Fibroblast of lung (primary cell): ENCODE data around the gene FRMD7. TPM values are rescaled to one million over a fixed set of nuclear protein-coding genes. Genes with fewer than 3 reads are reported as not detected.
A peak's percentile ranks its signal among the peaks of the same experiment; 100 is the strongest.

Source experiments
- DNase-seq, 2 donors: peaks; one replicate each; pipeline versions ENCODE4 v3.0.0 to v3.0.0-alpha.2; 2010; ENCODE audit warnings: low read depth in 2 of 2
- H2AFZ ChIP-seq: 2 replicates; pipeline ENCODE4 v1.5.1; 2012; ENCODE audit warnings: low read length, control low read depth, inconsistent platforms
- H3K27ac ChIP-seq: 2 replicates; pipeline ENCODE4 v1.5.1; 2011; ENCODE audit warnings: low read length, control low read depth; ENCODE audit not compliant: insufficient read depth
- H3K27me3 ChIP-seq: 2 replicates; pipeline ENCODE4 v1.5.1; 2011; ENCODE audit warnings: mild to moderate bottlenecking, low read length; ENCODE audit not compliant: control insufficient read depth, insufficient read depth
- H3K36me3 ChIP-seq: 2 replicates; pipeline ENCODE4 v1.5.1; 2011; ENCODE audit warnings: low read length; ENCODE audit not compliant: control insufficient read depth, insufficient read depth
- H3K4me1 ChIP-seq: 2 replicates; pipeline ENCODE4 v1.5.1; 2011; ENCODE audit warnings: low read length; ENCODE audit not compliant: control insufficient read depth, insufficient read depth; ENCODE audit errors: extremely low read depth
- H3K4me2 ChIP-seq: 2 replicates; pipeline ENCODE4 v1.5.1; 2011; ENCODE audit warnings: low read length, control low read depth; ENCODE audit not compliant: insufficient read depth; ENCODE audit errors: extremely low read depth
- H3K4me3 ChIP-seq, 4 experiments: fragments of 200-600 bp in 1 of 4; sonication (generic) in 1 of 4; replicated peaks in 1 of 4; 2 replicates each; pipeline ENCODE4 v1.5.1; 2011 to 2016; ENCODE audit warnings: low read length in 4 of 4, low read depth in 3 of 4, mild to moderate bottlenecking in 3 of 4, control low read depth in 2 of 4, inconsistent platforms in 1 of 4, mixed read lengths in 1 of 4; ENCODE audit not compliant: insufficient read depth in 1 of 4; ENCODE audit errors: control extremely low read depth in 1 of 4
- H3K79me2 ChIP-seq: 2 replicates; pipeline ENCODE4 v1.5.1; 2012; ENCODE audit warnings: mild to moderate bottlenecking, low read length, inconsistent platforms; ENCODE audit not compliant: control insufficient read depth, insufficient read depth
- H3K9ac ChIP-seq: 2 replicates; pipeline ENCODE4 v1.5.1; 2011; ENCODE audit warnings: mild to moderate bottlenecking, low read length, control low read depth; ENCODE audit not compliant: insufficient read depth
- H3K9me3 ChIP-seq: 2 replicates; pipeline ENCODE4 v1.5.1; 2012; ENCODE audit warnings: low read depth, low read length; ENCODE audit not compliant: control insufficient read depth, insufficient read depth
- H4K20me1 ChIP-seq: 2 replicates; pipeline ENCODE4 v1.5.1; 2011; ENCODE audit warnings: low read length; ENCODE audit not compliant: control insufficient read depth, insufficient read depth; ENCODE audit errors: extremely low read depth
- EZH2 ChIP-seq: IDR thresholded peaks from 2 replicates; pipeline ENCODE4 v1.5.1; 2012; ENCODE audit warnings: low read length, control low read depth, mild to moderate bottlenecking; ENCODE audit errors: missing control alignments
- polyA plus RNA-seq, 2 donors: library from polyadenylated mRNA; depleted of rRNA in 1 of 2; stranded (reverse) in 1 of 2; unstranded in 1 of 2; fragments of >200 nt; gene quantifications; 2 replicates each; pipeline ENCODE4 v1.2.1, GENCODE V29; 2011 to 2012; ENCODE audit warnings: missing spikeins in 1 of 2
- total RNA-seq: library from RNA; depleted of rRNA; stranded (reverse); fragments of >200 nt; gene quantifications from 2 replicates; pipeline ENCODE4 v1.2.1, GENCODE V29; 2014
- TF ChIP-seq, protein P1 (sequence below), 2 donors: IDR thresholded peaks in 1 of 2; conservative IDR thresholded peaks in 1 of 2; 1 replicate in 1 of 2; 2 replicates in 1 of 2; pipeline ENCODE4 v1.5.1; 2011 to 2012; ENCODE audit warnings: low read length in 2 of 2, control low read depth in 1 of 2, inconsistent platforms in 1 of 2, low read depth in 1 of 2, mild to moderate bottlenecking in 1 of 2

FRMD7 gene
- total and polyA plus RNA-seq, 2 donors (not counting 1 experiment from before 2014, with no cell fraction given) = under 0.01 to 0.10 TPM

DNA sequence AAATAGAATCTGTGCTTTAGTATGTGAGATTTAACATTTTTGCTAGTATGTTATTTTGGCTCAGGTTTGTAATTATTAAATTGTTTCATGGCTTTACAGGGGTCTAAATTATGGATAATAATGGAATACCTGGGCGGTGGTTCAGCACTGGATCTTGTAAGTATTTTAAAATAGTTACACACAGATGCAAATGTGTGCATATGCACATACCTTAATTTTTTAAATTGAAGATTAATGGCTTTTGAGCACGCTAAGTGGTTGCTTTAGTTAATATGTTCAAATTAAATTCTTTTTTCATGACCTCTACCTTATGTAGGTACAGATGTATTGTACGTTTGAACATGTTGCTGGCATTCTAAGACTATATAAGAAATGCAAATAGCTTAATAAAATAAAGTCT is 64.5 kb downstream of the FRMD7 start:
- H3K27me3 ChIP-seq = no peaks in the 10 kb centered on the region
- DNase-seq = no peak
- no peak overlapping the region for H2AFZ ChIP-seq
- H3K4me2 ChIP-seq = no peak overlapping the region
- no peak overlapping the region for H3K4me3 ChIP-seq
- H3K9ac ChIP-seq = no peak overlapping the region
- peaks cover 1% of the 10 kb centered on the region for H4K20me1 ChIP-seq
- no peaks in the 10 kb centered on the region for H3K9me3 ChIP-seq
- no peak overlapping the region for H3K27ac ChIP-seq
- no peaks in the 10 kb centered on the region for H3K79me2 ChIP-seq
- no peak for TF ChIP-seq EZH2
- TF ChIP-seq, protein P1, sequence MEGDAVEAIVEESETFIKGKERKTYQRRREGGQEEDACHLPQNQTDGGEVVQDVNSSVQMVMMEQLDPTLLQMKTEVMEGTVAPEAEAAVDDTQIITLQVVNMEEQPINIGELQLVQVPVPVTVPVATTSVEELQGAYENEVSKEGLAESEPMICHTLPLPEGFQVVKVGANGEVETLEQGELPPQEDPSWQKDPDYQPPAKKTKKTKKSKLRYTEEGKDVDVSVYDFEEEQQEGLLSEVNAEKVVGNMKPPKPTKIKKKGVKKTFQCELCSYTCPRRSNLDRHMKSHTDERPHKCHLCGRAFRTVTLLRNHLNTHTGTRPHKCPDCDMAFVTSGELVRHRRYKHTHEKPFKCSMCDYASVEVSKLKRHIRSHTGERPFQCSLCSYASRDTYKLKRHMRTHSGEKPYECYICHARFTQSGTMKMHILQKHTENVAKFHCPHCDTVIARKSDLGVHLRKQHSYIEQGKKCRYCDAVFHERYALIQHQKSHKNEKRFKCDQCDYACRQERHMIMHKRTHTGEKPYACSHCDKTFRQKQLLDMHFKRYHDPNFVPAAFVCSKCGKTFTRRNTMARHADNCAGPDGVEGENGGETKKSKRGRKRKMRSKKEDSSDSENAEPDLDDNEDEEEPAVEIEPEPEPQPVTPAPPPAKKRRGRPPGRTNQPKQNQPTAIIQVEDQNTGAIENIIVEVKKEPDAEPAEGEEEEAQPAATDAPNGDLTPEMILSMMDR (conservative IDR thresholded peaks at IDR 0.05 in 1 of 2, IDR thresholded peaks at IDR 0.05 in 1 of 2; ENCODE audit: low read depth in 1 of 2, low read length in 2 of 2) = no peak
- H3K4me1 ChIP-seq = no peaks in the 10 kb centered on the region
- no peaks in the 10 kb centered on the region for H3K36me3 ChIP-seq

DNA sequence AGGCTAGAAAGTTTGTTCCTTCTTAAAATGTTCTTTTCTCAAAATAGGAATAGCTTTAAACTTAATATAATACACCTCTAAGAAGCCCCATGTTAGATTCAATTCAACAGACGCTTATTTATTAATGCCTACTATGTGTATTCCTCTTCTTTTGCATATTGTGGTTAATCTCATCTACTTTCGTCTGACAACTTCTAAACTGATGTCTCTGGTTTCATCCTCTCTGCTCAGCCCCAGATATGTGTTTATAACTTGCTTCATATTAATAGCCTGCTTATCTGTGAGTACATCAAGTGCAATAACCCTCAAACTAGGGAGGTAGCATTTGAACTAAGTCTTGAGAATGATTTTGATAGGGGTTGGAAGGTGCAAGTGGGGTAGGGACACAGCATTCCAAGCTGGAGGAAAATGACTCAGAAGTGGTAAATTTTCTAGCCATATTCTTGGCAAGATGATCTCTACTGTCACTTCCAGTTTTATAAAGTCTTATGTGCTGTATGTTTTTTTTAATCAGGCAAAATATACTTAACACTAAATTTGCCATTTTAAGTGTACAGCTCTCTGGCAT is 67.8 kb downstream of the FRMD7 start:
- H3K4me3 ChIP-seq = no peak overlapping the region
- H4K20me1 ChIP-seq = peaks cover 1% of the 10 kb centered on the region
- H2AFZ ChIP-seq = no peak overlapping the region
- H3K27me3 ChIP-seq = no peaks in the 10 kb centered on the region
- H3K4me2 ChIP-seq = no peak overlapping the region
- H3K9ac ChIP-seq = no peak overlapping the region
- peak in 1 of 2 donors; percentile 2 for DNase-seq
- no peaks in the 10 kb centered on the region for H3K36me3 ChIP-seq
- H3K79me2 ChIP-seq = no peaks in the 10 kb centered on the region
- no peaks in the 10 kb centered on the region for H3K4me1 ChIP-seq
- TF ChIP-seq, protein P1 (conservative IDR thresholded peaks at IDR 0.05 in 1 of 2, IDR thresholded peaks at IDR 0.05 in 1 of 2; ENCODE audit: low read depth in 1 of 2, low read length in 2 of 2) = no peak
- TF ChIP-seq EZH2 = no peak
- no peaks in the 10 kb centered on the region for H3K9me3 ChIP-seq
- H3K27ac ChIP-seq = no peak overlapping the region

DNA sequence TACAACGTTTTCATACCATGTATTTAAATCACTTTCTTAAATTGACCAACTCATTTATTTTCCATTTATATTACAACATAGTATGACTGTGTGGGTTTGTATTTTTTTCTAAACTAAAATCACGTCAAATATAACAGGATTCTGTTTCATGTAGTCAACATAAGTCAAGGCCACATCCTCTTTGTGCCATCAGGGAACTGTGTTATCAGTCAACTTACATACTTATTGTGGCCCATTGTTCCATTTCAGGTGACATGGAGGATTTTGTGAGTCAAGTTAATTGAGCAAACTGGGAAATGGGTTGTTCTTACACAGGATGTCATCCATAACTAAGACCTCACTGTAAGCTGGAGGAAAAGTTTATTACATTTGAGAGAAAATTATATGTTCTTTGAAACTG is 68.8 kb downstream of the FRMD7 start:
- TF ChIP-seq, protein P1 (conservative IDR thresholded peaks at IDR 0.05 in 1 of 2, IDR thresholded peaks at IDR 0.05 in 1 of 2; ENCODE audit: low read depth in 1 of 2, low read length in 2 of 2) = no peak
- no peak for TF ChIP-seq EZH2
- Histone ChIP-seq H3K9ac (no peak overlapping the region), H2AFZ (no peak overlapping the region), H3K27me3 (no peaks in the 10 kb centered on the region), H3K27ac (no peak overlapping the region), H3K79me2 (no peaks in the 10 kb centered on the region), H3K9me3 (no peaks in the 10 kb centered on the region), H4K20me1 (peaks cover 1% of the 10 kb centered on the region), H3K4me3 (no peak overlapping the region), H3K4me1 (no peaks in the 10 kb centered on the region), H3K4me2 (no peak overlapping the region), H3K36me3 (no peaks in the 10 kb centered on the region)
- DNase-seq = no peak
